GM21515 (cell line): Measurements from ENCODE around the gene LRMDA.
"Not testable (repeated sequence)": the region's sequence is repeated elsewhere in the genome, so short reads cannot be mapped to it uniquely, and the experiment has no call there.

ENCODE experiments used
- ATAC-seq: cut with Tn5 transposase; IDR thresholded peaks from one replicate; pipeline ENCODE4 v1.9.1; 2021; ENCODE audit not compliant: unreplicated experiment

LRMDA gene

GRCh38 chr10:76487582-76487981, 1056.2 kb downstream of the LRMDA start:
- no peak for ATAC-seq

GRCh38 chr10:76488602-76489001, 1057.2 kb downstream of the LRMDA start:
- no peak for ATAC-seq

- no peak for ATAC-seq
These were observed 1059.8 kb downstream of the LRMDA start for GRCh38 chr10:76491216-76491615.

- ATAC-seq, result no peak
These were observed 1060.6 kb downstream of the LRMDA start for GRCh38 chr10:76492026-76492425.

- no peak for ATAC-seq
These were observed 1061.5 kb downstream of the LRMDA start for GRCh38 chr10:76492678-76493472.

GRCh38 chr10:76497666-76498065, 1066.2 kb downstream of the LRMDA start:
- ATAC-seq, result no peak

GRCh38 chr10:76504823-76505222, 1073.4 kb downstream of the LRMDA start:
- no peak for ATAC-seq

GRCh38 chr10:76509446-76509845, 1078.0 kb downstream of the LRMDA start:
- ATAC-seq, result no peak

GRCh38 chr10:76514321-76514720, 1082.9 kb downstream of the LRMDA start:
- no peak for ATAC-seq

- no peak for ATAC-seq
These were observed 1083.4 kb downstream of the LRMDA start for GRCh38 chr10:76514869-76515268.

GRCh38 chr10:76522547-76522946, 1091.1 kb downstream of the LRMDA start:
- no peak for ATAC-seq

GRCh38 chr10:76523246-76523645, 1091.8 kb downstream of the LRMDA start:
- no peak for ATAC-seq

GRCh38 chr10:76523791-76524351, 1092.4 kb downstream of the LRMDA start:
- ATAC-seq, result no peak

- ATAC-seq, result not testable (repeated sequence)
These were observed 1095.4 kb downstream of the LRMDA start for GRCh38 chr10:76526833-76527232.

- ATAC-seq, result no peak
These were observed 1108.9 kb downstream of the LRMDA start for GRCh38 chr10:76540331-76540730.

GRCh38 chr10:76540786-76541185, 1109.4 kb downstream of the LRMDA start:
- no peak for ATAC-seq

GRCh38 chr10:76541852-76542251, 1110.4 kb downstream of the LRMDA start:
- ATAC-seq, result no peak

GRCh38 chr10:76542307-76542930, 1111.0 kb downstream of the LRMDA start:
- no peak for ATAC-seq

- ATAC-seq, result no peak
These were observed 1112.2 kb downstream of the LRMDA start for GRCh38 chr10:76543655-76544054.

- no peak for ATAC-seq
These were observed 1113.4 kb downstream of the LRMDA start for GRCh38 chr10:76544789-76545188.

- ATAC-seq, result no peak
These were observed 1115.0 kb downstream of the LRMDA start for GRCh38 chr10:76546411-76546810.

GRCh38 chr10:76547352-76547972, 1116.0 kb downstream of the LRMDA start:
- peak; percentile 70 for ATAC-seq
